ENCODE data around the gene B4GAT1.
A peak's percentile ranks its signal among the peaks of the same experiment; 100 is the strongest.

Gene B4GAT1

DNA sequence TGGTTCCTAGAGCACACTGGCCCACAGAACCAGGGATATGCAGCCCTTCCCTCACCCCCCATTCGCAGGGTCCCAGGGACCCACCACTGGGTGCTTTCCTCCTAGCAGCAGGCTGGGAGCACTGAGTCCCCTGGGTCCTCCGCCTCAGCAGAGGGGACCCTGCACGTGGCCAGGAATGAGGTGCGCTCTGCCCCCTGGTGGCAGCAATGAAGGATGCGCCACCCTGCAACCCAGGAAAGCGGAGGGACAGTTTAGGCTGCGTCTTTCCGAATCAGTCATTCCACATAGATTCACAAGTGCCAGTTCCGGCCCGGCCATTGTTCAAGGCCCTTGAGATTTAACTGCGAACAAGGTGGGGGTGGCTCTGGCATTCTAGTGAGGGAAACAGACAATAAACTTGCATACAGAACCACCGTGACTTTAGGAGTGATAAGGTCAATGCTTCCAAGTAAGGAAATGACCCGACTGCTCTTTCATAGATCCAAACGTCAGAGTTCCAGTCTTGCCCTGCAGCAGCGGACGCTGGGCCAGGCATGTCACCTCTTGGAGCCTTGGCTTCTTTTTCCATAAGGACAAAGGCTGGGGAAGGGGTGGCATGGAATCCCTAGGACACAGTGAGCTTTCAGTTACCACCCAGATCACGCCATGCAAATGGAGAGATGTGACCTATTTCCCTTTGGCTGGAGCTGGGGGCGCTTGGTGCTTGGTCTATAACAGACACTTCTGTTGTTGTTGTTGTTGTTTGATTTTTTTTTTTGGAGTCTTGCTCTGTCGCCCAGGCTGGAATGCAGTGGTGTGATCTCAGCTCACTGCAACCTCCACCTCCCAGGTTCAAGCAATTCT, 18.9 kb downstream of the B4GAT1 start:
- peak; percentile 92 for TF ChIP-seq CTCF (IDR thresholded peaks at IDR 0.05; ENCODE audit: low read depth, low read length, missing control alignments)
- no peak overlapping the region for H3K4me3 ChIP-seq (replicated peaks; ENCODE audit: low read depth, low read length)
- no peak for DNase-seq (ENCODE audit: extremely low read depth, low read depth)

- no peak overlapping the region for H3K4me3 ChIP-seq (replicated peaks; ENCODE audit: low read depth, low read length)
- TF ChIP-seq CTCF (IDR thresholded peaks at IDR 0.05; ENCODE audit: low read depth, low read length, missing control alignments): no peak
- no peak for DNase-seq (ENCODE audit: extremely low read depth, low read depth)
These were observed 19.5 kb downstream of the B4GAT1 start for GRCh38 chr11:66328031-66328301.

DNA sequence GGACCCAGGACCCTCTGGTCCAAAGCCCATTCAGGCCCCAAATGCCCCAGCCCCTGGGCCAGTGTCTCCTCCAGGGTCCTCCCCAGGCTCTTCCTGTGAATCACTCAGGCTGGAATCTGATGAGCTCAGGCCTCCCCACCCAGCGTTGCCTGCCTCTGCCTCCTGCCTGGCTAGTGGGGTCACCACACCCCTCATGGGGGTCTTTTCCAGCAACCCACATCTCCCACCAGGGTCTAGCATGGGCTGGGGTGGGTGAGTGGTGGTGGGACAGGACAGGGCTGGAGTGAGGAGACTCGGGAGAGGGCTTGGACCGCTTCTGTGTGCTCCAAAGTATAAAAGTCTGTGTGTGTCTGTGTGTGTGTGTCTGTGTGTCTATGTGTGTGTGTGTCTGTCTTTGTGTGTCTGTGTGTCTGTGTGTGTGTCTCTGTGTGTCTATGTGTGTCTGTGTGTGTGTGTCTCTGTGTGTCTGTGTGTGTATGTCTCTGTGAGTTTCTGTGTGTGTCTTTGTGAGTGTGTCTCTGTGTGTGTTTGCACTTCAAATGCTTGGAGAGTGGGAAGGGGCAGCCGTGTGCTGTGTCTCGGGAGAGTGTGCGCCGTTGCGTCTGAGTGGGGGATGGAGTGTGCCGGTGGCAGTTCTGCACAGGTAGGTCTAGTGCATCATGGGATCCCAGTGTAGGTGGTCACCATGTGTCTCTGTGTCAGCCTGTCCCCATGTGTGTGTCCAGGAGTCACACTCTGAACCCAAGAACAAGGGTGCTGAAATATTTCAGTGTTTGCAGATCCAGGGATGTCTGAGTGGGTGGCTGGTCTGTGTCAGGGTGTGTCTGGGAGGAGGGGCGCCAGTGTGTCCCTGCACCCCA, 20.0 kb downstream of the B4GAT1 start:
- DNase-seq (ENCODE audit: extremely low read depth, low read depth): no peak
- no peak for TF ChIP-seq CTCF (IDR thresholded peaks at IDR 0.05; ENCODE audit: low read depth, low read length, missing control alignments)
- no peak overlapping the region for H3K4me3 ChIP-seq (replicated peaks; ENCODE audit: low read depth, low read length)

DNA sequence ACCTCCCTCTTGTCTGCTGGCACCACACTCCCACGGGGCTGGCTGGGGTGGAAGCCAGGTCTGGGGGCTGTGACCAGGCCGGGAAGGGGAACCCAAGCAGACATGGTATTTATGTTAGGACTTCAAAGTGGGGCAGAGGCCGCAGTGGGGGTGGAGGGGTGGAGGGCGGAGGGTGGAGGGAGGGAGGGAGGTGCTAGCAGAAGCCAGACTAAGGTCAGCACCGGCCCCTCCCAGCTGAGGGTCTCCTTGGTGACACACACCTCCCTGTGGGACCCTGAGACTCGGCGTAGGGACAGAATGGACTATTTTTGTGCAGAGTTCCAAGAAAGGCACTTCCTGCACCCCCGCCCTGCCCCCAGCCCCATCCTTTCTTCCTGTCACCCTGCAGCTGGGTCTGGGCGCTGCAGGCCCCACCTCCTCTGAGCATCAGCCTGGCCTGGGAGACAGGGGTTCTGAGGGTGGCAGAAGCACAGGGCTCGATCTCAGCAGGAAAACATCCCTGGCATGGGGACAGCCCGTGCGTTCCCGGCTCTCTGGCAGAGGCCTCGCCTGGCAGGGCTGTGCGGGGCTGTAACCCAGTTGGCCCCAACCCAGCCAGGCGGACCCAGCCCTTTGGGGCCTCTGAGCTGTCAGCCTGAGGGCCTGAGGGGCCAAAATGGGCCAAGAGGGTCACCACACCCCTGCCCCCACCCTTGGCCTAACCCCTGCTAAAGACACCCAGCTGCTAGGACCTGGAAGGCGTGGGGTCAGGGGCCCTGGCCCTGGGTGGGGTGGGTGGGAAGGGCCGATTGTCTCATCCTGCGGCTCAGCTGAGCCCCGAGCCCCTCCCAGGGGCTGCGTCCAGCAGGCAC, 20.9 kb downstream of the B4GAT1 start:
- no peak for TF ChIP-seq CTCF (IDR thresholded peaks at IDR 0.05; ENCODE audit: low read depth, low read length, missing control alignments)

GRCh38 chr11:66325263-66325671, 22.2 kb downstream of the B4GAT1 start:
- no peak overlapping the region for H3K4me3 ChIP-seq (replicated peaks; ENCODE audit: low read depth, low read length)
- no peak for TF ChIP-seq CTCF (IDR thresholded peaks at IDR 0.05; ENCODE audit: low read depth, low read length, missing control alignments)
- DNase-seq (ENCODE audit: extremely low read depth, low read depth): no peak

More for the DNA sequence above, 20.9 kb downstream of the B4GAT1 start:
- no peak for DNase-seq (ENCODE audit: extremely low read depth, low read depth)
- no peak overlapping the region for H3K4me3 ChIP-seq (replicated peaks; ENCODE audit: low read depth, low read length)

DNA sequence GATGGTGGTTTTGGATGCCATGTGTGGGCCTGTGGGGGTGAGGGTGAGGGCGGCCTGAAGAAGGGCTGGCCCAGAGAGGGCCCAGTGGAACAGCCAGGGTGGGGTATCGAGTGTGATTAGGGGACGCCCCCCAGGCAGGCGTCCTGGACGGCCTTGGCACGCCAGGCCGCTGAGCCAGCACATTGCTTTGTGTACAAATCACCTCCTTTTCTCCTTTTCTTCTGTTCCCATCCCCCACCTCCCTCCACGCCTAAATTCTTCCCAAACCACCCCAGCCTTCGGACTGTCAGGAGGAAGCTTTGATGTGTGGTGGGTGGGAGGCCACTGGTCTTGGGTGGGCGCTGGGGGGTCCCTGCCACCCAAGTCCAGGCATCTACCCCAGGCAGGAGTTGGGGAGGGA, 22.8 kb downstream of the B4GAT1 start:
- no peak for TF ChIP-seq CTCF (IDR thresholded peaks at IDR 0.05; ENCODE audit: low read depth, low read length, missing control alignments)
- no peak overlapping the region for H3K4me3 ChIP-seq (replicated peaks; ENCODE audit: low read depth, low read length)
- no peak for DNase-seq (ENCODE audit: extremely low read depth, low read depth)
